ENCODE data around the gene E2F7. TPM values are rescaled to one million over a fixed set of nuclear protein-coding genes. Genes with fewer than 3 reads are reported as not detected.

The E2F7 gene
- total RNA-seq, 1 experiment from 2014 or later = 13.1 TPM

GRCh38 chr12:77040231-77040630 lies 25.1 kb downstream of the E2F7 start:
- ChIA-PET POLR2A (no interaction called here), CTCF (no interaction called here)
- H3K27me3 ChIP-seq (ENCODE audit: control insufficient read depth, insufficient read depth, low read length) = no peaks in the 10 kb centered on the region
- no peak for DNase-seq (ENCODE audit: low read depth, low spot score)
- intact Hi-C loops (cut with micrococcal nuclease; ENCODE audit: unreplicated experiment) = no loop called here
- no peak for ATAC-seq
- no TSS peak for BruUV-seq (replicated peaks)
- H3K4me1 ChIP-seq (ENCODE audit: control insufficient read depth, insufficient read depth, low read length) = no peaks in the 10 kb centered on the region
- no peak for TF ChIP-seq TCF7L2 (IDR thresholded peaks at IDR 0.05; ENCODE audit: low read depth, low read length)
- no peak for TF ChIP-seq CTCF (IDR thresholded peaks at IDR 0.05)
- no peak for TF ChIP-seq SIN3A (IDR thresholded peaks at IDR 0.05; ENCODE audit: borderline replicate concordance, insufficient read depth, low read depth, low read length)
- TF ChIP-seq REST (IDR thresholded peaks at IDR 0.05; ENCODE audit: insufficient read depth in 1 of 2, low read depth in 2 of 2, low read length in 1 of 2) = no peak
- no peak for TF ChIP-seq POLR2AphosphoS5 (IDR thresholded peaks at IDR 0.05; ENCODE audit: low read depth, low read length)
- H3K36me3 ChIP-seq (ENCODE audit: control insufficient read depth, insufficient read depth, low read length) = peaks cover 4% of the 10 kb centered on the region; the same call in 1 of the 2 replicates
- no peak overlapping the region for H3K4me3 ChIP-seq (ENCODE audit: low read depth in 2 of 2, low read length in 2 of 2)
- H3K9me3 ChIP-seq (ENCODE audit: control insufficient read depth, insufficient read depth, low read depth, low read length) = peaks cover 3% of the 10 kb centered on the region; the same call in 1 of the 2 replicates
- in situ Hi-C loops (cut with HindIII; ENCODE audit: low pct_unique_long_range_greater_than_20kb, low sequenced_read_pairs) = no loop called here
- no peak overlapping the region for H3K27ac ChIP-seq (ENCODE audit: low read length)

GRCh38 chr12:77035226-77035625 lies 30.1 kb downstream of the E2F7 start:
- no peak overlapping the region for H3K4me3 ChIP-seq (ENCODE audit: low read depth in 2 of 2, low read length in 2 of 2)
- peaks cover 5% of the 10 kb centered on the region; the same call in 1 of the 2 replicates for H3K36me3 ChIP-seq (ENCODE audit: control insufficient read depth, insufficient read depth, low read length)
- H3K27ac ChIP-seq (ENCODE audit: low read length) = no peak overlapping the region
- intact Hi-C loops (cut with micrococcal nuclease; ENCODE audit: unreplicated experiment) (no loop called here), in situ Hi-C loops (cut with HindIII; ENCODE audit: low pct_unique_long_range_greater_than_20kb, low sequenced_read_pairs) (no loop called here)
- ATAC-seq = no peak
- POLR2A ChIA-PET = no interaction called here
- DNase-seq (ENCODE audit: low read depth, low spot score) = no peak
- CTCF ChIA-PET = no interaction called here
- no peaks in the 10 kb centered on the region for H3K4me1 ChIP-seq (ENCODE audit: control insufficient read depth, insufficient read depth, low read length)
- H3K9me3 ChIP-seq (ENCODE audit: control insufficient read depth, insufficient read depth, low read depth, low read length) = peaks cover 3% of the 10 kb centered on the region; the same call in 1 of the 2 replicates
- no TSS peak for BruUV-seq (replicated peaks)
- no peak for TF ChIP-seq POLR2AphosphoS5 (IDR thresholded peaks at IDR 0.05; ENCODE audit: low read depth, low read length)
- TF ChIP-seq REST (IDR thresholded peaks at IDR 0.05; ENCODE audit: insufficient read depth in 1 of 2, low read depth in 2 of 2, low read length in 1 of 2) = no peak
- no peak for TF ChIP-seq CTCF (IDR thresholded peaks at IDR 0.05)
- no peak for TF ChIP-seq TCF7L2 (IDR thresholded peaks at IDR 0.05; ENCODE audit: low read depth, low read length)
- no peak for TF ChIP-seq SIN3A (IDR thresholded peaks at IDR 0.05; ENCODE audit: borderline replicate concordance, insufficient read depth, low read depth, low read length)
- no peaks in the 10 kb centered on the region for H3K27me3 ChIP-seq (ENCODE audit: control insufficient read depth, insufficient read depth, low read length)

Measured in Panc1 (cell line).